SK-N-MC (cell line): ENCODE results near the gene SETD1B.

ENCODE experiments used
- EZH2 ChIP-seq: fragments of 200-600 bp; sonication (generic); IDR thresholded peaks from one replicate; pipeline ENCODE4 v1.6.1; 2017; ENCODE audit warnings: antibody characterized with exemption
- POLR2AphosphoS5 ChIP-seq: IDR thresholded peaks from 2 replicates; pipeline ENCODE4 v1.6.1; 2012; ENCODE audit warnings: mild to moderate bottlenecking, low read depth, low read length, borderline replicate concordance

GRCh38 chr12:121806009-121806545 lies 2.3 kb downstream of the SETD1B start:
- TF ChIP-seq POLR2AphosphoS5 = no peak
- no peak for TF ChIP-seq EZH2
